GM10266 (cell line): ENCODE data around the gene CHKA.
A peak's percentile ranks its signal among the peaks of the same experiment; 100 is the strongest.

Source experiments
- DNase-seq: peaks from one replicate; pipeline ENCODE4 v3.0.0; 2012; ENCODE audit errors: extremely low spot score
- CTCF ChIP-seq: IDR thresholded peaks from 2 replicates; pipeline ENCODE4 v1.5.1; 2012; ENCODE audit warnings: mild to moderate bottlenecking, low read depth; ENCODE audit not compliant: control insufficient read depth, insufficient read depth; ENCODE audit errors: missing control alignments

Gene CHKA

GRCh38 chr11:68043029-68043348 lies 78.2 kb downstream of the CHKA start:
- no peak for TF ChIP-seq CTCF
- no peak for DNase-seq

DNA sequence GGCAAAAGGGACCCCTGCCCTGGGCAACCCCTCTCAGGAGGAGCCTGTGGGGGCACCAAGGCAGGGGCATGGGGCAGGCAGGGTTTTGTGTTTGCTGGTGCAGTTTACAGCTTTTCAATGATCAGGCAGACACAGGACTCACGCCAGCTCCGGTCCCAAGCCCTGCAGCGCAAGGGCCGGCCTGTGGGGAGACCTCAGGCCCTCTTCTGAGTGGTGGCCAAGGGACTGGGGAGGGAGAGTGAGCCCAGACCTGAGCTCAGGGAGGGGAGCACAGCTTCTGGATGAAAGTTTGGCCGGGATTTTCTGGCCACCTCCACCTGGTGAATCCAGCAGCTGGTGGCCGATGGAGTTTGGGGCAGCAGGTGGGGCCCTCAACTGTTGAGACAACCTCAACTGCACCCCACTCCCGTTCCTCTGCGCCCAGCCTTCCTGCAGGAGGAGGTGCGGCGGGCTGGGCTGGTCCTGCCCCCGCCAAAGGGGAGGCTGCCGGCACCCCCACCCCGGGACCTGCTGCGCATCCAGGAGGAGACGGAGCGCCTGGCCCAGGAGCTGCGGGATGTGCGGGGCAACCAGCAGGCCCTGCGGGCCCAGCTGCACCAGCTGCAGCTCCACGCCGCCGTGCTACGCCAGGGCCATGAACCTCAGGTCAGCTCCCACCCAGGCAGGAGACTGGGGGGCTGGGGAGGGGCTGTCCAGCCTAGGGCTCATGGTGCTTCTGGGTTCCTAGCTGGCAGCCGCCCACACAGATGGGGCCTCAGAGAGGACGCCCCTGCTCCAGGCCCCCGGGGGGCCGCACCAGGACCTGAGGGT lies 78.8 kb downstream of the CHKA start:
- no peak for TF ChIP-seq CTCF
- DNase-seq = no peak

DNA sequence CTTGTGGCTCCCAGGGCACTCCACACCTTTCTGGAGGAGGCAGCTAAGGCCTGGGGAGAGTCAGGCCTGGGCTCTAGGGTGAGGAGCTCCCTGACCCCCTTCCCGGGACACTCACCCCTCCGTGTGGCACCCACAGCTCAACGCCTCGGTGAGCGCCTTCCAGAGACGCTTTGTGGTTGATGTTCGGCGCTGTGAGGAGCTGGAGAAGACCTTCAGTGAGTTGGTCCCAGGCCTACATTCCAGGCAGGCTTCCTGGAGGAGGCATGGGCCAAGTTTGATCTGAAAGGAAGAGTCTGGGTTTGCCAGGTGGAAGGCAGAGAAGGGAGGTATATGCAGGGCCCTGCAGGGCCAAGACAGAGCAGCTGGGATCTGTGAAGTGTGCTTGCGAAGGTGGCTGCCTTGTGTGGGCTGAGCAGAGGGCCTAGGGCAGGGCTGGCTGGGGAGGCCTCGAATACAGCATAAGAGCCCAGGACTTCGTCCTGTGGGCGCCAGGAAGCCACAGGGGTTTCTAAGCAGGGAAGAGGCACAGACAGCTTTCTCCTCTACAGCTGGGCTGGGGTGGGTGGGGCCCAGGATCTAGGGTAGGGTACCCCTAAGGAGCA lies 79.5 kb downstream of the CHKA start:
- no peak for TF ChIP-seq CTCF
- DNase-seq = no peak

GRCh38 chr11:68040957-68041591 lies 80.1 kb downstream of the CHKA start:
- DNase-seq = no peak

GRCh38 chr11:68040101-68040956 lies 80.9 kb downstream of the CHKA start:
- DNase-seq = peak; percentile 89

More at GRCh38 chr11:68040957-68041591, 80.1 kb downstream of the CHKA start:
- TF ChIP-seq CTCF = no peak

DNA sequence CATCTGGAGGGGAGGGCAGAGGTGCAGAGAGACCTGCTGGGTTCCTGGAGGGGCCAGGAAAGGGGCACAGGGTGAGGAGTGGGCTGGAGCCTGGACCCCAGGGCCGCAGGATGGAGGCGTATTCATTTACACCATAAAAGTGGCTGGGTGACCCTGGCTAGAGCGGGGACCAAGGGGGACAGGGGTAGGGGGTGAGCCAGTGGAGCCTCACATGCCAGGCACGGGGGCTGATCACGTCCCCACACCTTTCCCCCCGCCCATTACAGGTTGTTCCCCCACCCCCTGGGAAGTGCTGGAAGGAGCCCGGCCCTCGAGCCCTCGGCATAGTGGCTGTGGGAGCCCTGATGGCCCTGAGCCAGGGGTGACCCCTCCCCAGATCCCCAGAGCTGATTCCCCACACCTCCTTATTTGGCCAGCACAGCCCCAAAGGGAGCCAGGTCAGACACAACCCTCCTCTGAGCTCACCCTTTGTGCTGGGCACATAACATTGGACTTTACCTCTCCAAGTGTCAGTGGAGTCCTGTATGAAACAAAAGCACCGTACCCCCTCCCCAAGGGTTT lies 81.6 kb downstream of the CHKA start:
- TF ChIP-seq CTCF = no peak
- no peak for DNase-seq

More at GRCh38 chr11:68040101-68040956, 80.9 kb downstream of the CHKA start:
- TF ChIP-seq CTCF = no peak
